PFSK-1 (cell line): ENCODE results near the gene GPD1.

ENCODE experiments used
- POLR2AphosphoS5 ChIP-seq: IDR thresholded peaks from 2 replicates; pipeline ENCODE4 v1.6.1; 2012; ENCODE audit warnings: low read depth, mild to moderate bottlenecking, control low read depth, low read length, moderate library complexity
- TF ChIP-seq, protein P1 (sequence below), 2 experiments: IDR thresholded peaks; 2 replicates each; pipeline versions ENCODE4 v1.6.1 to v1.8.0; 2011 to 2012; ENCODE audit warnings: low read depth in 2 of 2, low read length in 2 of 2, control low read depth in 1 of 2, inconsistent platforms in 1 of 2, mild to moderate bottlenecking in 1 of 2, moderate library complexity in 1 of 2; ENCODE audit not compliant: insufficient read depth in 1 of 2

GRCh38 chr12:50059440-50060119 lies 44.2 kb upstream of the GPD1 start:
- TF ChIP-seq, protein P1, sequence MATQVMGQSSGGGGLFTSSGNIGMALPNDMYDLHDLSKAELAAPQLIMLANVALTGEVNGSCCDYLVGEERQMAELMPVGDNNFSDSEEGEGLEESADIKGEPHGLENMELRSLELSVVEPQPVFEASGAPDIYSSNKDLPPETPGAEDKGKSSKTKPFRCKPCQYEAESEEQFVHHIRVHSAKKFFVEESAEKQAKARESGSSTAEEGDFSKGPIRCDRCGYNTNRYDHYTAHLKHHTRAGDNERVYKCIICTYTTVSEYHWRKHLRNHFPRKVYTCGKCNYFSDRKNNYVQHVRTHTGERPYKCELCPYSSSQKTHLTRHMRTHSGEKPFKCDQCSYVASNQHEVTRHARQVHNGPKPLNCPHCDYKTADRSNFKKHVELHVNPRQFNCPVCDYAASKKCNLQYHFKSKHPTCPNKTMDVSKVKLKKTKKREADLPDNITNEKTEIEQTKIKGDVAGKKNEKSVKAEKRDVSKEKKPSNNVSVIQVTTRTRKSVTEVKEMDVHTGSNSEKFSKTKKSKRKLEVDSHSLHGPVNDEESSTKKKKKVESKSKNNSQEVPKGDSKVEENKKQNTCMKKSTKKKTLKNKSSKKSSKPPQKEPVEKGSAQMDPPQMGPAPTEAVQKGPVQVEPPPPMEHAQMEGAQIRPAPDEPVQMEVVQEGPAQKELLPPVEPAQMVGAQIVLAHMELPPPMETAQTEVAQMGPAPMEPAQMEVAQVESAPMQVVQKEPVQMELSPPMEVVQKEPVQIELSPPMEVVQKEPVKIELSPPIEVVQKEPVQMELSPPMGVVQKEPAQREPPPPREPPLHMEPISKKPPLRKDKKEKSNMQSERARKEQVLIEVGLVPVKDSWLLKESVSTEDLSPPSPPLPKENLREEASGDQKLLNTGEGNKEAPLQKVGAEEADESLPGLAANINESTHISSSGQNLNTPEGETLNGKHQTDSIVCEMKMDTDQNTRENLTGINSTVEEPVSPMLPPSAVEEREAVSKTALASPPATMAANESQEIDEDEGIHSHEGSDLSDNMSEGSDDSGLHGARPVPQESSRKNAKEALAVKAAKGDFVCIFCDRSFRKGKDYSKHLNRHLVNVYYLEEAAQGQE (IDR thresholded peaks at IDR 0.05; ENCODE audit: insufficient read depth in 1 of 2, low read depth in 2 of 2, low read length in 2 of 2) = no peak
- no peak for TF ChIP-seq POLR2AphosphoS5
